ENCODE data around the gene HBS1L. TPM values are rescaled to one million over a fixed set of nuclear protein-coding genes. Genes with fewer than 3 reads are reported as not detected.

The HBS1L gene
- total and polyA plus RNA-seq, 8 donors = 14.3 to 63.5 (median 30.7) TPM

DNA sequence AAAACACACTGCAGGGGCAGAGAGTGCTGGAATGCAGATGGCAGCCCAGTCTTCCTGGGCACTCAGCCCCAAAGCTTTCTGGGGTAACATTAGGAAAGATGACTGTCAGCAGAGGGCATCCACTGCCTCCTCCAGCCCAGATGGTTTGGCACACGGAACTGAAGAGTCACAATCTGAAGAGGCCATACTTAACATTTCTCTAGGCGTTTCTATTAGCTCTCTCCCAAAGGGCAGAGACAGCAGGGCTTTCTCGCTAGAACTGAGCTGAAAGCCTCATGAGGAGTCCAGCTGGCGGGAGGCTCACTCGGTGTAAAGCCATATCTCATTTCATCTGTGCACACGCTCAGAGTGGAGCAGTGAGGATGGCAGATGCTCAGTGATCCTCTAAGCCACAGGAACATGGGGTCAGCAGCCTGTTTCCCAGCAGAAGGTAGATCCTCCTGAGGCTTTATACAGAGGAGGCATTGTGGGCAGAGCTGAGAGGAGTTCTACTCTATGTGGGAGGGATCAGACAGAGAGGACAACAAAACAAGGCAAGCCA is 132.8 kb downstream of the HBS1L start:
- H3K9me3 ChIP-seq = no peaks in the 10 kb centered on the region
- H3K36me3 ChIP-seq = peaks cover 0 to 11% (median 0%) of the 10 kb centered on the region in 4 donors
- DNase-seq = no peak
- 81 to 90% (median 83%) methylated on average over 6 of the region's 6 CpGs for WGBS, 5 donors
- no peaks in the 10 kb centered on the region for H3K4me1 ChIP-seq
- no peak overlapping the region for H3K4me3 ChIP-seq
- no peaks in the 10 kb centered on the region for H3K27me3 ChIP-seq
- TF ChIP-seq, protein P1, sequence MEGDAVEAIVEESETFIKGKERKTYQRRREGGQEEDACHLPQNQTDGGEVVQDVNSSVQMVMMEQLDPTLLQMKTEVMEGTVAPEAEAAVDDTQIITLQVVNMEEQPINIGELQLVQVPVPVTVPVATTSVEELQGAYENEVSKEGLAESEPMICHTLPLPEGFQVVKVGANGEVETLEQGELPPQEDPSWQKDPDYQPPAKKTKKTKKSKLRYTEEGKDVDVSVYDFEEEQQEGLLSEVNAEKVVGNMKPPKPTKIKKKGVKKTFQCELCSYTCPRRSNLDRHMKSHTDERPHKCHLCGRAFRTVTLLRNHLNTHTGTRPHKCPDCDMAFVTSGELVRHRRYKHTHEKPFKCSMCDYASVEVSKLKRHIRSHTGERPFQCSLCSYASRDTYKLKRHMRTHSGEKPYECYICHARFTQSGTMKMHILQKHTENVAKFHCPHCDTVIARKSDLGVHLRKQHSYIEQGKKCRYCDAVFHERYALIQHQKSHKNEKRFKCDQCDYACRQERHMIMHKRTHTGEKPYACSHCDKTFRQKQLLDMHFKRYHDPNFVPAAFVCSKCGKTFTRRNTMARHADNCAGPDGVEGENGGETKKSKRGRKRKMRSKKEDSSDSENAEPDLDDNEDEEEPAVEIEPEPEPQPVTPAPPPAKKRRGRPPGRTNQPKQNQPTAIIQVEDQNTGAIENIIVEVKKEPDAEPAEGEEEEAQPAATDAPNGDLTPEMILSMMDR (IDR thresholded peaks at IDR 0.05) = no peak
- TF ChIP-seq EP300 (IDR thresholded peaks at IDR 0.05) (no peak), POLR2AphosphoS5 (IDR thresholded peaks at IDR 0.05) (no peak), POLR2A (IDR thresholded peaks at IDR 0.05) (no peak)
- H3K27ac ChIP-seq = no peak overlapping the region
- intact Hi-C loops (cut with DNase I; ENCODE audit: low total_unique reads) = no loop called here

DNA sequence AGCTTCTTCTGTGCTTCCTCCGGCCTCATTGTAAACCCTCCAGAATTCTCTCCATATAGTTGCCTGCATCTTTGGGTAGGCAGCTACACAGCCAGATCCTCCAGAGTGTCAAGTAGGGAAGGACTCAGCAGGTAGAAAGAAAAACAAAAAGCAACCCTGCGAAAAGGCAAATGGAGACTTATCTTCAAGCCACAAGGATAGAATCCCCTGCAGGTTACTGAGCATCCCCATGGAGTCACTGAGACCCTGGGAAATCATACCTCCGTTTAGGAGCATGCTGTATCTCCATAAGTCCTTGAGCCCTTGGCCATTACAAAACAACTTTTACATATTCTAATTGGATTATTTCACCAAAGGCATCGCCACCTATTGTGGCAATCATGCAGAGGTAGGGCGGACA is 133.3 kb downstream of the HBS1L start:
- intact Hi-C loops (cut with DNase I; ENCODE audit: low total_unique reads) = no loop called here
- WGBS, 5 donors = 84 to 88% (median 87%) methylated on average over 5 of the region's 5 CpGs
- H3K36me3 ChIP-seq = peaks cover 0 to 11% (median 0%) of the 10 kb centered on the region in 4 donors
- H3K27ac ChIP-seq = no peak overlapping the region
- no peaks in the 10 kb centered on the region for H3K27me3 ChIP-seq
- H3K4me3 ChIP-seq = no peak overlapping the region
- TF ChIP-seq EP300 (IDR thresholded peaks at IDR 0.05) = no peak
- no peak for TF ChIP-seq POLR2A (IDR thresholded peaks at IDR 0.05)
- TF ChIP-seq POLR2AphosphoS5 (IDR thresholded peaks at IDR 0.05) = no peak
- TF ChIP-seq, protein P1 (IDR thresholded peaks at IDR 0.05) = no peak
- H3K4me1 ChIP-seq = no peaks in the 10 kb centered on the region
- DNase-seq = no peak
- no peaks in the 10 kb centered on the region for H3K9me3 ChIP-seq

DNA sequence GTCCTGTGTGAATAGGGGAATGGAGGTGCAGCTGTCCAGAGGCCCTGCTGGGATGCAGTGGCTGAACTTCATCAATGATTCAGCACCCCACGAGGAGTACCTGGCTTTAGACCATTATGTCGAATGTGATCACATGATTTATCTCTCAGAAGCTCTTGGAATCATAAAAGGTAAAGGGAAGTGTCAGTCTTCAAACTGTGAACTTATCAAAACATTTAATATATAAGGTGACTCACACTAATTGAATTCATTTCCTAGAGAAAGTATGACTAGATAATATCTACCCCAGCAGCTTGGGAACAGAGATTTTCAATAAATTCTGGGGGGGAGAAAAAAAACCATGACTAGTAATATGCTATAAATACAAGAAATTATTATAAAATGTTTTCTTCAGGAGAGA is 134.2 kb downstream of the HBS1L start:
- DNase-seq = no peak
- 68 to 76% (median 69%) methylated on average over 2 of the region's 2 CpGs for WGBS, 5 donors
- Histone ChIP-seq H3K27me3 (no peaks in the 10 kb centered on the region), H3K27ac (no peak overlapping the region), H3K4me3 (no peak overlapping the region), H3K36me3 (peaks cover 0 to 11% (median 0%) of the 10 kb centered on the region in 4 donors), H3K4me1 (no peaks in the 10 kb centered on the region), H3K9me3 (no peaks in the 10 kb centered on the region)
- intact Hi-C loops (cut with DNase I; ENCODE audit: low total_unique reads) = no loop called here
- TF ChIP-seq POLR2A (IDR thresholded peaks at IDR 0.05) (no peak), POLR2AphosphoS5 (IDR thresholded peaks at IDR 0.05) (no peak), EP300 (IDR thresholded peaks at IDR 0.05) (no peak)

DNA sequence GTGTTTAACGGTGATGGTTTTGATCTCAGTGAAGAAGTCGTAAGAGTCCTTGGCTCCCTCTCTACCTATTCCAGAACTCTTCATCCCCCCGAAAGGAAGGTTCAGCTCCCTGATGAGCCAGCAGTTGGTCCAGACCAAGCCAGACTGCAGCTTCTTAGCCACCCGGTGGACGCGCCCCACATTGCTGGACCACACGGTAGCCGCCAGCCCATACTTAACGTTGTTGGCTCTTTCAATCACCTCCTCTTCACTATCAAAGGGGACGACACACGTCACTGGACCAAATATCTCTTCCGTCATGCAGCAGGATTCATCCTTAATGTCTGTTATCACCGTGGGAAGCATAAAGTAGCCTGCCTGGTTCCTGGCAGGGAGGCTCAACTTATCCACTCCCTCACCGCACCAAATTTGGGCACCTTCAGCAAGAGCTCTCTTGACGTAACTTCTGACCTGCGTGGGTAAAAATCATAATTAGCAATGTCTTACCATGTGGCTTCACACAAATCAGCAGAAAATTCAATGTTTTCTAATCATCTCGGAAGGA is 136.1 kb downstream of the HBS1L start:
- no peak overlapping the region for H3K27ac ChIP-seq
- no peak for DNase-seq
- H3K9me3 ChIP-seq = no peaks in the 10 kb centered on the region
- no peak for TF ChIP-seq EP300 (IDR thresholded peaks at IDR 0.05)
- TF ChIP-seq, protein P1 (IDR thresholded peaks at IDR 0.05) = no peak
- no peak for TF ChIP-seq POLR2A (IDR thresholded peaks at IDR 0.05)
- TF ChIP-seq POLR2AphosphoS5 (IDR thresholded peaks at IDR 0.05) = no peak
- H3K4me3 ChIP-seq = no peak overlapping the region
- intact Hi-C loops (cut with DNase I; ENCODE audit: low total_unique reads) = no loop called here
- H3K4me1 ChIP-seq = no peaks in the 10 kb centered on the region
- H3K36me3 ChIP-seq = peaks cover 0 to 11% (median 0%) of the 10 kb centered on the region in 4 donors
- whole genome bisulfite sequencing, 5 donors = 89 to 93% (median 90%) methylated on average over 17 of the region's 17 CpGs
- no peaks in the 10 kb centered on the region for H3K27me3 ChIP-seq

DNA sequence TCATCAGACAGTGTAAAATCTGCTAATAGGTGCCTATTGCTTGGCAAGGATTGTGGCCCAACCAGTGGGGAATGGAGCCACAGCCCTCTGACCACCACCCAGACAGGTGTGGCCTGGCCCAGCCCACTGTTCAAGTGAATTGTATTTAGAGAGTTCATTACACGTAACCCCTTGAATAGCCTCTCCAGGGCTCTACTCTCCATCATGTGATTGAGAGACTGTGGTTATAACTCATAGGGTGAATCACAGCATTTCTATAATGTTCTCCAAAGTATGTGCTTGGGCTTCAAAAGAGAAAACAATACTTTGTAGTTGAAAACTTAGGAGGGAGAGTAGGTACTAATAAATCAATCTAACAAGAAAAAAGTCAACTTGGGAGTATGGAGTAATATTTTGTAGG is 143.1 kb downstream of the HBS1L start:
- Histone ChIP-seq H3K27me3 (no peaks in the 10 kb centered on the region), H3K4me3 (no peak overlapping the region), H3K36me3 (no peaks in the 10 kb centered on the region), H3K4me1 (no peaks in the 10 kb centered on the region), H3K27ac (no peak overlapping the region), H3K9me3 (no peaks in the 10 kb centered on the region)
- DNase-seq = no peak
- 81 to 100% (median 88%) methylated on average over 1 of the region's 1 CpG for WGBS, 5 donors
- TF ChIP-seq EP300 (IDR thresholded peaks at IDR 0.05) (no peak), POLR2AphosphoS5 (IDR thresholded peaks at IDR 0.05) (no peak), POLR2A (IDR thresholded peaks at IDR 0.05) (no peak)
- TF ChIP-seq, protein P1 (IDR thresholded peaks at IDR 0.05) = no peak
- intact Hi-C loops (cut with DNase I; ENCODE audit: low total_unique reads) = no loop called here

All from stomach (tissue), 9 donors.